H9 (cell line): ENCODE results near the gene TBC1D3I. TPM values are rescaled to one million over a fixed set of nuclear protein-coding genes. Genes with fewer than 3 reads are reported as not detected.
"Not testable (repeated sequence)": the region's sequence is repeated elsewhere in the genome, so short reads cannot be mapped to it uniquely, and the experiment has no call there.

ENCODE experiments used
- DNase-seq: peaks from one replicate; pipeline ENCODE4 v3.0.0-alpha.2; 2017
- H2AFZ ChIP-seq: one replicate; pipeline ENCODE4 v1.6.1; 2013; ENCODE audit warnings: mild to moderate bottlenecking, low read length, control low read depth, moderate library complexity
- H2AK5ac ChIP-seq: 2 replicates; pipeline ENCODE4 v1.6.1; 2013; ENCODE audit warnings: low read length, control low read depth, mixed read lengths; ENCODE audit not compliant: insufficient read length
- H2BK120ac ChIP-seq: one replicate; pipeline ENCODE4 v1.6.1; 2013; ENCODE audit warnings: low read depth, mild to moderate bottlenecking, low read length, control low read depth, inconsistent platforms; ENCODE audit not compliant: poor library complexity, severe bottlenecking
- H2BK12ac ChIP-seq: 2 replicates; pipeline ENCODE4 v1.6.1; 2013; ENCODE audit warnings: low read length, control low read depth, mixed read lengths, low read depth; ENCODE audit not compliant: insufficient read length
- H2BK15ac ChIP-seq: 2 replicates; pipeline ENCODE4 v1.6.1; 2013; ENCODE audit warnings: low read depth, low read length, control low read depth
- H2BK20ac ChIP-seq: one replicate; pipeline ENCODE4 v1.6.1; 2013; ENCODE audit warnings: low read depth, mild to moderate bottlenecking, low read length, control low read depth, inconsistent platforms; ENCODE audit not compliant: poor library complexity, severe bottlenecking
- H2BK5ac ChIP-seq: 2 replicates; pipeline ENCODE4 v1.6.1; 2013; ENCODE audit warnings: low read length, control low read depth, mixed read lengths; ENCODE audit not compliant: insufficient read length
- H3K14ac ChIP-seq: 2 replicates; pipeline ENCODE4 v1.6.1; 2013; ENCODE audit warnings: low read length, control low read depth; ENCODE audit not compliant: insufficient read depth
- H3K18ac ChIP-seq: 2 replicates; pipeline ENCODE4 v1.6.1; 2013; ENCODE audit warnings: low read depth, mild to moderate bottlenecking, mixed read lengths, low read length, control low read depth; ENCODE audit not compliant: insufficient read length
- H3K23ac ChIP-seq: 2 replicates; pipeline ENCODE4 v1.6.1; 2013; ENCODE audit warnings: low read length, control low read depth, mixed read lengths, low read depth; ENCODE audit not compliant: insufficient read length
- H3K23me2 ChIP-seq: 2 replicates; pipeline ENCODE4 v1.6.1; 2013; ENCODE audit warnings: low read depth, mild to moderate bottlenecking, mixed read lengths, low read length, control low read depth; ENCODE audit not compliant: insufficient read length, poor library complexity, severe bottlenecking
- H3K27ac ChIP-seq: 2 replicates; pipeline ENCODE4 v1.5.1; 2013; ENCODE audit warnings: low read length, control low read depth, mixed read lengths, low read depth; ENCODE audit not compliant: insufficient read length
- H3K27me3 ChIP-seq: 2 replicates; pipeline ENCODE4 v1.6.1; 2013; ENCODE audit warnings: low read length, control low read depth, inconsistent platforms; ENCODE audit not compliant: insufficient read depth
- H3K4ac ChIP-seq: 2 replicates; pipeline ENCODE4 v1.6.1; 2013; ENCODE audit warnings: low read depth, mild to moderate bottlenecking, control low read depth, inconsistent platforms, low read length, moderate library complexity
- H3K4me1 ChIP-seq: 2 replicates; pipeline ENCODE4 v1.6.1; 2013; ENCODE audit warnings: low read length, control low read depth, inconsistent platforms; ENCODE audit not compliant: insufficient read depth
- H3K4me2 ChIP-seq: 2 replicates; pipeline ENCODE4 v1.6.1; 2013; ENCODE audit warnings: low read length, control low read depth, mixed read lengths; ENCODE audit not compliant: insufficient read length, insufficient read depth
- H3K56ac ChIP-seq: 2 replicates; pipeline ENCODE4 v1.6.1; 2013; ENCODE audit warnings: low read depth, mild to moderate bottlenecking, mixed read lengths, low read length, control low read depth; ENCODE audit not compliant: insufficient read length
- H3K79me1 ChIP-seq: 2 replicates; pipeline ENCODE4 v1.6.1; 2013; ENCODE audit warnings: low read depth, mild to moderate bottlenecking, moderate library complexity, low read length, control low read depth, inconsistent platforms; ENCODE audit not compliant: insufficient read depth, poor library complexity, severe bottlenecking
- H3K79me2 ChIP-seq: 2 replicates; pipeline ENCODE4 v1.6.1; 2013; ENCODE audit warnings: low read length, control low read depth, inconsistent platforms; ENCODE audit not compliant: insufficient read depth
- H3K9ac ChIP-seq: 2 replicates; pipeline ENCODE4 v1.6.1; 2013; ENCODE audit warnings: low read length, control low read depth, mixed read lengths; ENCODE audit not compliant: insufficient read length; ENCODE audit errors: extremely low read depth
- H3K9me3 ChIP-seq: one replicate; pipeline ENCODE4 v1.6.1; 2013; ENCODE audit warnings: low read depth, low read length, inconsistent platforms; ENCODE audit not compliant: control insufficient read depth
- H3T11ph ChIP-seq: one replicate; pipeline ENCODE4 v1.6.1; 2013; ENCODE audit warnings: mild to moderate bottlenecking, low read length, control low read depth, inconsistent platforms
- H4K20me1 ChIP-seq: one replicate; pipeline ENCODE4 v1.6.1; 2013; ENCODE audit not compliant: control insufficient read depth, insufficient read length, insufficient read depth
- H4K5ac ChIP-seq: 2 replicates; pipeline ENCODE4 v1.6.1; 2013; ENCODE audit warnings: low read depth, mild to moderate bottlenecking, mixed read lengths, low read length, control low read depth; ENCODE audit not compliant: insufficient read length
- H4K8ac ChIP-seq: replicated peaks from 2 replicates; pipeline ENCODE4 v1.6.1; 2013; ENCODE audit warnings: low read length, control low read depth, mixed read lengths, low read depth; ENCODE audit not compliant: insufficient read length
- H4K91ac ChIP-seq: 2 replicates; pipeline ENCODE4 v1.6.1; 2013; ENCODE audit warnings: low read depth, mild to moderate bottlenecking, moderate library complexity, mixed read lengths, low read length, control low read depth; ENCODE audit not compliant: insufficient read length
- H3K27ac Mint-ChIP-seq, 3 experiments: 2 replicates in 2 of 3; 3 replicates in 1 of 3; pipeline ENCODE4 v1.8.0; 2020 to 2021; ENCODE audit warnings: mixed read lengths in 3 of 3, mild to moderate bottlenecking in 1 of 3, moderate library complexity in 1 of 3
- H3K27me3 Mint-ChIP-seq: 2 replicates; pipeline ENCODE4 v1.8.0; 2021; ENCODE audit warnings: low read depth, mild to moderate bottlenecking, moderate library complexity, mixed read lengths
- H3K36me3 Mint-ChIP-seq, 3 experiments: 2 replicates in 2 of 3; 3 replicates in 1 of 3; pipeline ENCODE4 v1.8.0; 2020 to 2021; ENCODE audit warnings: low read depth in 3 of 3, mixed read lengths in 3 of 3; ENCODE audit not compliant: insufficient read depth in 1 of 3
- H3K4me1 Mint-ChIP-seq, 2 experiments: 2 replicates each; pipeline ENCODE4 v1.8.0; 2020; ENCODE audit warnings: mixed read lengths in 2 of 2
- H3K4me3 Mint-ChIP-seq, 2 experiments: 2 replicates in 1 of 2; 3 replicates in 1 of 2; pipeline ENCODE4 v1.8.0; 2020 to 2021; ENCODE audit warnings: mild to moderate bottlenecking in 2 of 2, mixed read lengths in 2 of 2, moderate library complexity in 1 of 2
- H3K9me3 Mint-ChIP-seq, 2 experiments: 2 replicates in 1 of 2; 3 replicates in 1 of 2; pipeline ENCODE4 v1.8.0; 2020; ENCODE audit warnings: mild to moderate bottlenecking in 2 of 2, mixed read lengths in 2 of 2, moderate library complexity in 1 of 2
- WGBS: extraction: QIAGEN DNeasy Blood & Tissue Kit; methylation state at CpG from one replicate; pipeline ENCODE4 v1.1.7; 2013; ENCODE audit warnings: missing lambda C conversion rate, low lambda C conversion rate, mixed read lengths; ENCODE audit not compliant: insufficient read length; ENCODE audit errors: extremely low coverage; 5-methylcytosine and 5-hydroxymethylcytosine counted together
- total RNA-seq: library from RNA; stranded (reverse); gene quantifications from 2 replicates; pipeline ENCODE4 v1.2.1, GENCODE V29; 2021

Gene TBC1D3I
- total RNA-seq, 1 experiment from 2014 or later = 0.35 TPM

DNA sequence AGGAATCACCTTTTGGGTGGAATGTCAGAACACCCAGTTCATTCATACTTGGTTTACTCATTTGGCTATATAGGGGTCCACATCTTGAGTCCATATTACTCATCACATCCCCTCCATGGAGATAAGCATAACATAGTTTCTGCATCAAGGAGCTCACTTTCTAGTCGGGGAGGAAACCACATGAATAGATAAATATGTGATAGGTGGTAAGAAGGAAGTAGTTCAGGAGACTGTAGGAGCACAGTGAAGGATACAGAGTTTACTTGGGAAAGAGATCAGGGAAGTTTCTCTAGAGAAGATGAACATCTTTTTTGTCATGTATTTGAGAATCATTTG, 57.9 kb downstream of the TBC1D3I start:
- not testable (repeated sequence) for H3K27ac ChIP-seq, H2AK5ac ChIP-seq, H3K27ac Mint-ChIP-seq, H3K79me2 ChIP-seq, H4K20me1 ChIP-seq, H3K23me2 ChIP-seq, H3K23ac ChIP-seq, H3K56ac ChIP-seq, H3K9me3 ChIP-seq, H3K9ac ChIP-seq, H3K27me3 ChIP-seq, H3K4me2 ChIP-seq, H3K18ac ChIP-seq, H3K36me3 Mint-ChIP-seq, H3K4ac ChIP-seq, H2BK15ac ChIP-seq, H4K91ac ChIP-seq, H2BK120ac ChIP-seq, H3K9me3 Mint-ChIP-seq, H3K4me3 Mint-ChIP-seq, H2AFZ ChIP-seq, H4K5ac ChIP-seq, H3K79me1 ChIP-seq, H2BK12ac ChIP-seq, H2BK5ac ChIP-seq, H4K8ac ChIP-seq, DNase-seq, H3K14ac ChIP-seq, H3K4me1 ChIP-seq, H3T11ph ChIP-seq, H2BK20ac ChIP-seq, H3K4me1 Mint-ChIP-seq
- WGBS = no CpG with 5 or more reads among the region's 1 CpG
- peaks cover 14% of the 10 kb centered on the region; the same call in 1 of the 2 replicates for H3K27me3 Mint-ChIP-seq
